ENCODE measurements around the gene DESI1.
"Not testable (repeated sequence)": the region's sequence is repeated elsewhere in the genome, so short reads cannot be mapped to it uniquely, and the experiment has no call there.

DESI1 gene

GRCh38 chr22:41631615-41632014 is 10.8 kb upstream of the DESI1 start:
- not testable (repeated sequence) for DNase-seq

- not testable (repeated sequence) for DNase-seq
Measured at GRCh38 chr22:41631115-41631514, 10.3 kb upstream of the DESI1 start.

- no peak for DNase-seq
Measured at GRCh38 chr22:41625577-41625976, 4.7 kb upstream of the DESI1 start.

GRCh38 chr22:41621911-41622179 is 1.0 kb upstream of the DESI1 start:
- DNase-seq: no peak

GRCh38 chr22:41621099-41621910 is 462 bp upstream of the DESI1 start, which contains the start of gene XRCC6:
Gene XRCC6 (plus strand): TSS chr22:41621295. CDS start chr22:41622005, 710 bp downstream.
- peak; percentile 85 for DNase-seq

GRCh38 chr22:41619979-41620588 is 759 bp downstream of the DESI1 start:
- no peak for DNase-seq

- DNase-seq: no peak
Measured at GRCh38 chr22:41613456-41613855, 7.4 kb downstream of the DESI1 start.

- no peak for DNase-seq
Measured at GRCh38 chr22:41612603-41613306, 8.1 kb downstream of the DESI1 start.

- DNase-seq: no peak
Measured at GRCh38 chr22:41608386-41608785, 12.5 kb downstream of the DESI1 start.

- no peak for DNase-seq
Measured at GRCh38 chr22:41603873-41604332, 16.9 kb downstream of the DESI1 start.

GRCh38 chr22:41600976-41601375 is 19.9 kb downstream of the DESI1 start:
- DNase-seq: no peak

- DNase-seq: no peak
Measured at GRCh38 chr22:41598891-41599635, 21.8 kb downstream of the DESI1 start.

GRCh38 chr22:41598081-41598480 is 22.8 kb downstream of the DESI1 start:
- peak; percentile 60 for DNase-seq

- no peak for DNase-seq
Measured at GRCh38 chr22:41597635-41597953, 23.2 kb downstream of the DESI1 start.

- DNase-seq: no peak
Measured at GRCh38 chr22:41596776-41597634, 23.8 kb downstream of the DESI1 start.

- no peak for DNase-seq
Measured at GRCh38 chr22:41595703-41596102, 25.1 kb downstream of the DESI1 start.

- not testable (repeated sequence) for DNase-seq
Measured at GRCh38 chr22:41593336-41593960, 27.4 kb downstream of the DESI1 start.

- DNase-seq: peak; percentile 86
Measured at GRCh38 chr22:41589391-41590241, 31.2 kb downstream of the DESI1 start, which contains the start of gene PMM1. Gene PMM1 (minus strand): TSS chr22:41589840. CDS start chr22:41589805, 35 bp downstream.

GRCh38 chr22:41587347-41587723 is 33.5 kb downstream of the DESI1 start:
- no peak for DNase-seq

GRCh38 chr22:41585898-41586297 is 34.9 kb downstream of the DESI1 start:
- no peak for DNase-seq

- DNase-seq: no peak
Measured at GRCh38 chr22:41584881-41585280, 36.0 kb downstream of the DESI1 start.

All from NCI-H226 (cell line).